Loucy (cell line): ENCODE data around the gene HIBCH.
"Not testable (repeated sequence)": the region's sequence is repeated elsewhere in the genome, so short reads cannot be mapped to it uniquely, and the experiment has no call there.

ENCODE experiments used
- H2AFZ ChIP-seq: fragments of 200-600 bp; sonication (generic); 2 replicates; pipeline ENCODE4 v1.6.0; 2016; ENCODE audit warnings: antibody characterized with exemption, mild to moderate bottlenecking, low read length, moderate library complexity
- H3F3A ChIP-seq: fragments of 200-600 bp; 2 replicates; pipeline ENCODE4 v1.6.0; 2016; ENCODE audit warnings: antibody characterized with exemption, low read depth, mild to moderate bottlenecking
- H3K27me3 ChIP-seq: fragments of 200-600 bp; sonication (generic); 2 replicates; pipeline ENCODE4 v1.6.1; 2014; ENCODE audit warnings: low read length, mild to moderate bottlenecking; ENCODE audit not compliant: insufficient read depth, poor library complexity, severe bottlenecking
- H3K36me3 ChIP-seq: fragments of 200-600 bp; sonication (generic); 2 replicates; pipeline ENCODE4 v1.6.1; 2016; ENCODE audit warnings: low read length; ENCODE audit not compliant: insufficient read depth
- H3K4me1 ChIP-seq: fragments of 200-600 bp; sonication (generic); 2 replicates; pipeline ENCODE4 v1.5.1; 2014; ENCODE audit warnings: low read length, mild to moderate bottlenecking; ENCODE audit not compliant: insufficient read depth, poor library complexity, severe bottlenecking
- H3K4me2 ChIP-seq: fragments of 200-600 bp; sonication (generic); 2 replicates; pipeline ENCODE4 v1.6.0; 2014; ENCODE audit warnings: antibody characterized with exemption, low read length, low read depth, mild to moderate bottlenecking; ENCODE audit not compliant: poor library complexity, severe bottlenecking
- H3K4me3 ChIP-seq: fragments of 200-600 bp; sonication (generic); 2 replicates; pipeline ENCODE4 v1.5.1; 2014; ENCODE audit warnings: low read length, mild to moderate bottlenecking, mixed read lengths; ENCODE audit not compliant: poor library complexity, severe bottlenecking
- H3K79me2 ChIP-seq: fragments of 200-600 bp; sonication (generic); 2 replicates; pipeline ENCODE4 v1.6.1; 2014; ENCODE audit warnings: low read length; ENCODE audit not compliant: insufficient read depth
- H3K9ac ChIP-seq: fragments of 200-600 bp; sonication (generic); 2 replicates; pipeline ENCODE4 v1.6.0; 2014; ENCODE audit warnings: mild to moderate bottlenecking, low read depth, low read length, moderate library complexity; ENCODE audit not compliant: poor library complexity, severe bottlenecking
- H3K9me2 ChIP-seq: fragments of 200-600 bp; sonication (generic); replicated peaks from 2 replicates; pipeline ENCODE4 v1.6.1; 2016; ENCODE audit warnings: low read depth, low read length, mixed read lengths
- H3K9me3 ChIP-seq: fragments of 200-600 bp; sonication (generic); 2 replicates; pipeline ENCODE4 v1.6.1; 2014; ENCODE audit warnings: mild to moderate bottlenecking, antibody characterized with exemption, low read length, low read depth; ENCODE audit not compliant: insufficient read depth
- H4K20me1 ChIP-seq: fragments of 200-600 bp; sonication (generic); 2 replicates; pipeline ENCODE4 v1.6.0; 2014; ENCODE audit warnings: antibody characterized with exemption, low read length, mild to moderate bottlenecking; ENCODE audit not compliant: insufficient read depth, poor library complexity, severe bottlenecking
- EZH2phosphoT487 ChIP-seq: fragments of 200-600 bp; IDR thresholded peaks from 2 replicates; pipeline ENCODE4 v1.6.1; 2018; ENCODE audit warnings: antibody characterized with exemption, mild to moderate bottlenecking, moderate library complexity, borderline replicate concordance
- TF ChIP-seq, protein P1 (sequence below): fragments of 200-600 bp; sonication (generic); conservative IDR thresholded peaks from 2 replicates; pipeline ENCODE4 v1.5.1; 2014; ENCODE audit warnings: mild to moderate bottlenecking, antibody characterized with exemption, low read length

The HIBCH gene

GRCh38 chr2:190303647-190304046 lies 16.0 kb downstream of the HIBCH start:
- H3K9me3 ChIP-seq: no peaks in the 10 kb centered on the region
- no peak for TF ChIP-seq EZH2phosphoT487
- TF ChIP-seq, protein P1, sequence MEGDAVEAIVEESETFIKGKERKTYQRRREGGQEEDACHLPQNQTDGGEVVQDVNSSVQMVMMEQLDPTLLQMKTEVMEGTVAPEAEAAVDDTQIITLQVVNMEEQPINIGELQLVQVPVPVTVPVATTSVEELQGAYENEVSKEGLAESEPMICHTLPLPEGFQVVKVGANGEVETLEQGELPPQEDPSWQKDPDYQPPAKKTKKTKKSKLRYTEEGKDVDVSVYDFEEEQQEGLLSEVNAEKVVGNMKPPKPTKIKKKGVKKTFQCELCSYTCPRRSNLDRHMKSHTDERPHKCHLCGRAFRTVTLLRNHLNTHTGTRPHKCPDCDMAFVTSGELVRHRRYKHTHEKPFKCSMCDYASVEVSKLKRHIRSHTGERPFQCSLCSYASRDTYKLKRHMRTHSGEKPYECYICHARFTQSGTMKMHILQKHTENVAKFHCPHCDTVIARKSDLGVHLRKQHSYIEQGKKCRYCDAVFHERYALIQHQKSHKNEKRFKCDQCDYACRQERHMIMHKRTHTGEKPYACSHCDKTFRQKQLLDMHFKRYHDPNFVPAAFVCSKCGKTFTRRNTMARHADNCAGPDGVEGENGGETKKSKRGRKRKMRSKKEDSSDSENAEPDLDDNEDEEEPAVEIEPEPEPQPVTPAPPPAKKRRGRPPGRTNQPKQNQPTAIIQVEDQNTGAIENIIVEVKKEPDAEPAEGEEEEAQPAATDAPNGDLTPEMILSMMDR: no peak
- H3F3A ChIP-seq: no peaks in the 10 kb centered on the region
- H4K20me1 ChIP-seq: no peaks in the 10 kb centered on the region
- H3K9me2 ChIP-seq: no peaks in the 10 kb centered on the region
- H3K36me3 ChIP-seq: peaks cover 9% of the 10 kb centered on the region; the same call in 1 of the 2 replicates
- H3K27me3 ChIP-seq: no peaks in the 10 kb centered on the region
- H3K9ac ChIP-seq: no peak overlapping the region
- 0 out of 2 replicates have a peak, but pooled peaks cover 4% of the 10 kb centered on the region for H3K79me2 ChIP-seq
- peaks cover 3% of the 10 kb centered on the region for H3K4me1 ChIP-seq
- H3K4me3 ChIP-seq: no peak overlapping the region
- no peak overlapping the region for H2AFZ ChIP-seq
- no peak overlapping the region for H3K4me2 ChIP-seq

DNA sequence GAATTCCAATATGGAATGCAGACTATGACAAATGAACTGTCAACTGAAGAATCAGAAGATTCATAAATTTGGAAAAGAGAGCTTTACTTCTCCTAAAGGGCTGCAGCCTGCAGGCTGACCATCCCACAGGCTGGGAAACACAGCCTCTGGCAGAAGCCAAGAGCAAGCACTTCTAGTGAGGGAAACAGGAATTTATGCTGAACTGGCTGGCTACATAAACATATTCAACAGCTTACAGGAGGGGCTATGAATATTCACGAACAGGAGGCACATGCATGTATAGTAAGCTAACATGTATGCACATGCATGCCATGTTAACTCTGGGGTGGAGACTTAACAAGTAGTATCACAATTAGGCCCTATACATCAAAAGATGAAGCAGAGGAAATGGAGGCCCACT lies 17.6 kb downstream of the HIBCH start:
- Histone ChIP-seq H3K79me2 (0 out of 2 replicates have a peak, but pooled peaks cover 4% of the 10 kb centered on the region), H3K27me3 (no peaks in the 10 kb centered on the region), H2AFZ (no peak overlapping the region), H3F3A (no peaks in the 10 kb centered on the region), H3K4me2 (no peak overlapping the region), H4K20me1 (no peaks in the 10 kb centered on the region), H3K36me3 (peaks cover 6% of the 10 kb centered on the region; the same call in 1 of the 2 replicates), H3K4me3 (no peak overlapping the region), H3K9ac (no peak overlapping the region), H3K9me2 (no peaks in the 10 kb centered on the region), H3K9me3 (no peaks in the 10 kb centered on the region), H3K4me1 (peaks cover 3% of the 10 kb centered on the region)
- TF ChIP-seq, protein P1: no peak

- H3K4me1 ChIP-seq: peaks cover 3% of the 10 kb centered on the region
- TF ChIP-seq, protein P1: no peak
- TF ChIP-seq EZH2phosphoT487: no peak
- H3F3A ChIP-seq: no peaks in the 10 kb centered on the region
- H2AFZ ChIP-seq: no peak overlapping the region
- no peak overlapping the region for H3K4me3 ChIP-seq
- no peak overlapping the region for H3K4me2 ChIP-seq
- H3K9me3 ChIP-seq: no peaks in the 10 kb centered on the region
- 0 out of 2 replicates have a peak, but pooled peaks cover 4% of the 10 kb centered on the region for H3K79me2 ChIP-seq
- no peaks in the 10 kb centered on the region for H3K9me2 ChIP-seq
- no peaks in the 10 kb centered on the region for H3K27me3 ChIP-seq
- H3K36me3 ChIP-seq: peaks cover 12% of the 10 kb centered on the region
- no peak overlapping the region for H3K9ac ChIP-seq
- H4K20me1 ChIP-seq: no peaks in the 10 kb centered on the region
Measured at GRCh38 chr2:190301032-190301431, 18.6 kb downstream of the HIBCH start.

GRCh38 chr2:190297880-190298279 lies 21.7 kb downstream of the HIBCH start:
- not testable (repeated sequence) for H3K79me2 ChIP-seq, H3K9ac ChIP-seq, H4K20me1 ChIP-seq, H3K4me2 ChIP-seq, H3K27me3 ChIP-seq, H3F3A ChIP-seq, H3K4me1 ChIP-seq, H3K4me3 ChIP-seq, H3K9me2 ChIP-seq, H3K9me3 ChIP-seq, H2AFZ ChIP-seq
- H3K36me3 ChIP-seq: peaks cover 29% of the 10 kb centered on the region
